ENCODE results near the gene SAMD4A.

Gene SAMD4A

GRCh38 chr14:54839701-54840119 is 272.8 kb downstream of the SAMD4A start:
- DNase-seq, result no peak

DNA sequence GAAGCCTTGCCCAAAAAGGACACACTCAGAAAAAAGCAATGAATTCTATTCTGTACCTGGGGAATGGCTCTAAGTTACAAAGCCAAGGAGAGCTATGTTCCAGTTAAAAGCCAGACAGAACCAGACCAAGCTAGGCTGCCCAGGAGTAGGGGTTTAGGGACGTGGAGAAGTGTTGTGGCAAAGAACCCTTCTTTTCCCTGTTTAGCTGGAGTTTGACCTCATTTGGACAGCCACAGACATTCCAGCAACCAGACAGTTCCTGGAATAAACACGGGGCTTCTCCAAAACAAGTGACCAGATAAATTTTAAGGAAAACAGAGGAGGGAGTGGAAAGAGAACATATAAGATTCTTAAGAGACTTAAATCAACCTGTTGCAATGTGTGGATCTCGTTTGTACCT is 273.4 kb downstream of the SAMD4A start:
- DNase-seq, result no peak

- DNase-seq, result no peak
Measured at GRCh38 chr14:54840798-54841197, 273.9 kb downstream of the SAMD4A start.
